ENCODE measurements around the gene SLC35F3.

- TF ChIP-seq, protein P1, sequence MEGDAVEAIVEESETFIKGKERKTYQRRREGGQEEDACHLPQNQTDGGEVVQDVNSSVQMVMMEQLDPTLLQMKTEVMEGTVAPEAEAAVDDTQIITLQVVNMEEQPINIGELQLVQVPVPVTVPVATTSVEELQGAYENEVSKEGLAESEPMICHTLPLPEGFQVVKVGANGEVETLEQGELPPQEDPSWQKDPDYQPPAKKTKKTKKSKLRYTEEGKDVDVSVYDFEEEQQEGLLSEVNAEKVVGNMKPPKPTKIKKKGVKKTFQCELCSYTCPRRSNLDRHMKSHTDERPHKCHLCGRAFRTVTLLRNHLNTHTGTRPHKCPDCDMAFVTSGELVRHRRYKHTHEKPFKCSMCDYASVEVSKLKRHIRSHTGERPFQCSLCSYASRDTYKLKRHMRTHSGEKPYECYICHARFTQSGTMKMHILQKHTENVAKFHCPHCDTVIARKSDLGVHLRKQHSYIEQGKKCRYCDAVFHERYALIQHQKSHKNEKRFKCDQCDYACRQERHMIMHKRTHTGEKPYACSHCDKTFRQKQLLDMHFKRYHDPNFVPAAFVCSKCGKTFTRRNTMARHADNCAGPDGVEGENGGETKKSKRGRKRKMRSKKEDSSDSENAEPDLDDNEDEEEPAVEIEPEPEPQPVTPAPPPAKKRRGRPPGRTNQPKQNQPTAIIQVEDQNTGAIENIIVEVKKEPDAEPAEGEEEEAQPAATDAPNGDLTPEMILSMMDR (IDR thresholded peaks at IDR 0.05) = no peak
- no peak for TF ChIP-seq POLR2AphosphoS5 (IDR thresholded peaks at IDR 0.05; ENCODE audit: low read depth, low read length)
- no peak for TF ChIP-seq EZH2phosphoT487 (IDR thresholded peaks at IDR 0.05; ENCODE audit: borderline replicate concordance, low read depth)
- TF ChIP-seq, protein P2, sequence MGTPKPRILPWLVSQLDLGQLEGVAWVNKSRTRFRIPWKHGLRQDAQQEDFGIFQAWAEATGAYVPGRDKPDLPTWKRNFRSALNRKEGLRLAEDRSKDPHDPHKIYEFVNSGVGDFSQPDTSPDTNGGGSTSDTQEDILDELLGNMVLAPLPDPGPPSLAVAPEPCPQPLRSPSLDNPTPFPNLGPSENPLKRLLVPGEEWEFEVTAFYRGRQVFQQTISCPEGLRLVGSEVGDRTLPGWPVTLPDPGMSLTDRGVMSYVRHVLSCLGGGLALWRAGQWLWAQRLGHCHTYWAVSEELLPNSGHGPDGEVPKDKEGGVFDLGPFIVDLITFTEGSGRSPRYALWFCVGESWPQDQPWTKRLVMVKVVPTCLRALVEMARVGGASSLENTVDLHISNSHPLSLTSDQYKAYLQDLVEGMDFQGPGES (IDR thresholded peaks at IDR 0.05; ENCODE audit: low read depth, low read length) = no peak
- TF ChIP-seq, protein P3, sequence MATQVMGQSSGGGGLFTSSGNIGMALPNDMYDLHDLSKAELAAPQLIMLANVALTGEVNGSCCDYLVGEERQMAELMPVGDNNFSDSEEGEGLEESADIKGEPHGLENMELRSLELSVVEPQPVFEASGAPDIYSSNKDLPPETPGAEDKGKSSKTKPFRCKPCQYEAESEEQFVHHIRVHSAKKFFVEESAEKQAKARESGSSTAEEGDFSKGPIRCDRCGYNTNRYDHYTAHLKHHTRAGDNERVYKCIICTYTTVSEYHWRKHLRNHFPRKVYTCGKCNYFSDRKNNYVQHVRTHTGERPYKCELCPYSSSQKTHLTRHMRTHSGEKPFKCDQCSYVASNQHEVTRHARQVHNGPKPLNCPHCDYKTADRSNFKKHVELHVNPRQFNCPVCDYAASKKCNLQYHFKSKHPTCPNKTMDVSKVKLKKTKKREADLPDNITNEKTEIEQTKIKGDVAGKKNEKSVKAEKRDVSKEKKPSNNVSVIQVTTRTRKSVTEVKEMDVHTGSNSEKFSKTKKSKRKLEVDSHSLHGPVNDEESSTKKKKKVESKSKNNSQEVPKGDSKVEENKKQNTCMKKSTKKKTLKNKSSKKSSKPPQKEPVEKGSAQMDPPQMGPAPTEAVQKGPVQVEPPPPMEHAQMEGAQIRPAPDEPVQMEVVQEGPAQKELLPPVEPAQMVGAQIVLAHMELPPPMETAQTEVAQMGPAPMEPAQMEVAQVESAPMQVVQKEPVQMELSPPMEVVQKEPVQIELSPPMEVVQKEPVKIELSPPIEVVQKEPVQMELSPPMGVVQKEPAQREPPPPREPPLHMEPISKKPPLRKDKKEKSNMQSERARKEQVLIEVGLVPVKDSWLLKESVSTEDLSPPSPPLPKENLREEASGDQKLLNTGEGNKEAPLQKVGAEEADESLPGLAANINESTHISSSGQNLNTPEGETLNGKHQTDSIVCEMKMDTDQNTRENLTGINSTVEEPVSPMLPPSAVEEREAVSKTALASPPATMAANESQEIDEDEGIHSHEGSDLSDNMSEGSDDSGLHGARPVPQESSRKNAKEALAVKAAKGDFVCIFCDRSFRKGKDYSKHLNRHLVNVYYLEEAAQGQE (IDR thresholded peaks at IDR 0.05; ENCODE audit: low read depth, low read length) = no peak
- TF ChIP-seq NRF1 (IDR thresholded peaks at IDR 0.05; ENCODE audit: low read depth, low read length) = no peak
- TF ChIP-seq USF2 (IDR thresholded peaks at IDR 0.05; ENCODE audit: borderline replicate concordance, low read depth, low read length) = no peak
Observed at GRCh38 chr1:234311414-234311813, 406.9 kb downstream of the SLC35F3 start.

All from SK-N-SH (cell line).